Measurements from ENCODE around the gene PLEK2. TPM values are rescaled to one million over a fixed set of nuclear protein-coding genes. Genes with fewer than 3 reads are reported as not detected.

The PLEK2 gene
- total RNA-seq, 3 donors from 2014 or later = 15.0 to 41.7 (median 30.8) TPM

DNA sequence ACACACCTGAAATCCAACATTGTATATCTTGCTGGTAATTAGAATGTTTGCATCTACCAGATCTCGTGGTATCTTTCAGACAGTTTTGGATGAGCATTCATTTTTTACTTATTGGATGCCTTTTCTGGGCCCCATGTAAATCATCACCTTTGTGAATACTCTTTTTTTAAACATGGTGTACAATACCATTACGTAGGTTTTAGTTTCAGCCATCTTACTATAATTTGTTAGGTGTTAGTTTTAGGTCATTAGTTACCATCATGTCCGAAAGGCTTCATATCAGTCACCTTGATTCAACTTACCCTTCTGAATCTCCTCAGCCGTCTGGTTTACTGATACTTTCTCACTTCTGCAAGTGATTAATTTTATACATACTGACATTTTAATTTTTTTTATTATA lies 46.5 kb downstream of the PLEK2 start:
- H3K36me3 ChIP-seq (ENCODE audit: low read depth) = peaks cover 3% of the 10 kb centered on the region

GRCh38 chr14:67360470-67361206 lies 51.3 kb downstream of the PLEK2 start:
- TF ChIP-seq, protein P1, sequence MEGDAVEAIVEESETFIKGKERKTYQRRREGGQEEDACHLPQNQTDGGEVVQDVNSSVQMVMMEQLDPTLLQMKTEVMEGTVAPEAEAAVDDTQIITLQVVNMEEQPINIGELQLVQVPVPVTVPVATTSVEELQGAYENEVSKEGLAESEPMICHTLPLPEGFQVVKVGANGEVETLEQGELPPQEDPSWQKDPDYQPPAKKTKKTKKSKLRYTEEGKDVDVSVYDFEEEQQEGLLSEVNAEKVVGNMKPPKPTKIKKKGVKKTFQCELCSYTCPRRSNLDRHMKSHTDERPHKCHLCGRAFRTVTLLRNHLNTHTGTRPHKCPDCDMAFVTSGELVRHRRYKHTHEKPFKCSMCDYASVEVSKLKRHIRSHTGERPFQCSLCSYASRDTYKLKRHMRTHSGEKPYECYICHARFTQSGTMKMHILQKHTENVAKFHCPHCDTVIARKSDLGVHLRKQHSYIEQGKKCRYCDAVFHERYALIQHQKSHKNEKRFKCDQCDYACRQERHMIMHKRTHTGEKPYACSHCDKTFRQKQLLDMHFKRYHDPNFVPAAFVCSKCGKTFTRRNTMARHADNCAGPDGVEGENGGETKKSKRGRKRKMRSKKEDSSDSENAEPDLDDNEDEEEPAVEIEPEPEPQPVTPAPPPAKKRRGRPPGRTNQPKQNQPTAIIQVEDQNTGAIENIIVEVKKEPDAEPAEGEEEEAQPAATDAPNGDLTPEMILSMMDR (IDR thresholded peaks at IDR 0.05) = no peak
- no peaks in the 10 kb centered on the region for H3K9me3 ChIP-seq
- DNase-seq (no peak), ATAC-seq (peak; percentile 51)
- H3K4me3 ChIP-seq = peak overlapping the region; percentile 49
- H3K36me3 ChIP-seq (ENCODE audit: low read depth) = no peaks in the 10 kb centered on the region
- peaks cover 39% of the 10 kb centered on the region for H3K4me1 ChIP-seq (ENCODE audit: low read depth)
- intact Hi-C loops (cut with DNase I, micrococcal nuclease) = no loop called here

More for the DNA sequence above, 46.5 kb downstream of the PLEK2 start:
- intact Hi-C loops (cut with DNase I, micrococcal nuclease) = no loop called here
- H3K4me1 ChIP-seq (ENCODE audit: low read depth) = peaks cover 26% of the 10 kb centered on the region
- DNase-seq = no peak
- no peak for ATAC-seq
- no peak overlapping the region for H3K4me3 ChIP-seq
- TF ChIP-seq, protein P1 (IDR thresholded peaks at IDR 0.05) = no peak
- H3K9me3 ChIP-seq = no peaks in the 10 kb centered on the region

DNA sequence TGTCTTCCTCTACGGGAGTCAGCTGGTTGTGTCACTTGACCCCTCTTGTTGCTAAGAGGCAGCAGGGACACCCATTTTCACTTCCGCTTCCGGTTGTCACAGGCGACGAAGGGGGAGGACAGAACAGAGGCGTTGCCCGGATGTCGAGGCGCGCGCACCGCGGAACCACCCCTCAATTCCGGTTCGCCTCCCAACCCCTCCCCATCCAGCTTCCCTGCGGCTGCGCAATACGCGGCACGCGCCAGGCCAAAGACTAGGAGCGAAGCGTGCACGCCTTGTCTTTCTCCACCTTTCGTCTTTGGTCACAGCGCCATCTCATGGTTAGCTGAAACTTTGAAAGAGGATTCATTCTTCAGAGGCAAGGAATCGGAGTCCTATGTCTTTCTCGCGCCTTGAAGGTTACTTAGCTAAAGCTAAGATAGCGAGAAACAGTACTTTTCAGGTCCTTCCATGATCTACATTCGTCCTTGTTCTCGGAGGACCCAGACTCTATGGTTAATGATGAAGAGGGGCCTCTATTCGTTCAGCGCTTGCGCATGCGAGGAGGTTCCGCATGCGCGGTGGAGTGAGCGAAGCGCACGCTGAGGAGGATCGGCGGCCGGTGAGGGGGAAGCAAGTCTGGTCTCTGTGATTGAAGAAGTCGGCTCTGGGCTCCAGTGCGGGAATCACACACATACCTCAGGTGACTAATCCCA lies 52.0 kb downstream of the PLEK2 start, which contains the start of the genes ATP6V1D and EIF2S1:
Gene ATP6V1D, minus strand, starts transcription at position 30 of the 695 bp plus-strand sequence. CDS start 106 bp downstream, outside the sequence.
Gene EIF2S1, plus strand, starts transcription at position 554 of the 695 bp plus-strand sequence. CDS start 4,440 bp downstream, outside the sequence.
- intact Hi-C loops (cut with DNase I, micrococcal nuclease) = no loop called here
- H3K9me3 ChIP-seq = no peaks in the 10 kb centered on the region
- H3K4me1 ChIP-seq (ENCODE audit: low read depth) = peaks cover 39% of the 10 kb centered on the region
- ATAC-seq (peak; percentile 97), DNase-seq (peak; percentile 99 to 100 (median 100))
- TF ChIP-seq, protein P1 (IDR thresholded peaks at IDR 0.05) = peak; percentile 56
- no peaks in the 10 kb centered on the region for H3K36me3 ChIP-seq (ENCODE audit: low read depth)
- H3K4me3 ChIP-seq = peak within 1 kb of the TSS; percentile 49

DNA sequence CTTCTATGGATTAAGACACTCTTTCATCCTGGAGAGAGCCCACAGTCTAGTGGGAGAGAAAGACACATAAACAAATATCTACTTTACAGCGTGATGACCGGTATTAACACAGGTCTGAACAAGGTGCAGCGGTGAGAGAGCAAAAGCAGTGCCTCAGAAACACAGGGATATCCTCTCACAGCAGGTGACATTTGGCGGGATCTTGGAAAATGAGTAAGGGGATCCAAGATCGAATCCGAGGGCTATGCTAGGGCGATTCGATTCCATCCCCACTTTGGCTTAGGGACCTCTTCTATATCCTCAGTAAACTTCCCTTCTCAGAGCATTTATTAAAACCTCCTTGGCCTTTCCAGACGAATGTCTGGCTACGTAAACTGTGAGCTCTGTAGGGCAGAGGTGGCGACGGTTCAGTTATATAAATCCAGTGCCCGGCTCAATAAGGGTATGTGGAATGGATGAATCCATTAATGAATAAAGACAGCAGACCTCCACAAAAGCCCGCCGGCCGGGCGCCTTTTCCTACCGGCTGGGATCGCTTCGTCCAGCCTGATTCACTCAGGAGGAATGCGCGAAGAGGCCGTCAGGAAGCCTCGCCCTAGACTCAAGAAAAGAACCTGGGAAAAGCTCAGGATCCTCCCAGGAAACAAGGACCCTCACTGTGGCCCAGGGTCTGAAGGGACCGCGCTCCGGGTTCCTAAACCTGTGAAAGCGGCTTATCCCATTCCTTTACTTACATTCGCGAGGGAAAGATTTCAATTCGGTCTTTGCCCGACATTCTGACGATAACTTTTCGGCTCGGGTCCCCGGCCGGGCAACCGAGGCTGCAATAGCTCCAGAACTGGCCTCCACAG lies 52.8 kb downstream of the PLEK2 start:
- peak in 2 of 3 donors; percentile 14 to 50 for DNase-seq
- intact Hi-C loops (cut with DNase I, micrococcal nuclease) = no loop called here
- Histone ChIP-seq H3K9me3 (no peaks in the 10 kb centered on the region), H3K4me1 (ENCODE audit: low read depth) (peaks cover 39% of the 10 kb centered on the region), H3K4me3 (peak overlapping the region; percentile 49), H3K36me3 (ENCODE audit: low read depth) (no peaks in the 10 kb centered on the region)
- no peak for ATAC-seq
- TF ChIP-seq, protein P1 (IDR thresholded peaks at IDR 0.05) = no peak

DNA sequence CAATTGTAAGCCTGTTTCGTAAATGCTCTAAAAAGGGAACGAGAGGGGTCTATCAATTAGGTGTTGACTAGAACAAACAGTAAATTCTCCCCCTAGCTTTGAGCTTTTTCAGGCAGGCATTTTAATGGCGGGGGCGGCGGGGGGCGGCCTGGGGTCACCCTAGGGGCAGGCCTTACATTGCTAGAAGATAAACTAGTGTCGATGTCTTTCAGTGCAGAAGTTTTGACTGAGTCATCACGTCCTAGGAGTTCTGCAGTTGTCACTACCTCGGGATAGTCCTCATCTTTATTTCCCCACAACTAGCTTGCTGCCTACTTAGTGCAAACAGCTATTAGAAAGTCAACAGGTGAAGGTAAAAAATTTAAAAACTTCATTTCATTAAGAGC lies 54.0 kb downstream of the PLEK2 start:
- Histone ChIP-seq H3K9me3 (no peaks in the 10 kb centered on the region), H3K36me3 (ENCODE audit: low read depth) (no peaks in the 10 kb centered on the region), H3K4me3 (no peak overlapping the region), H3K4me1 (ENCODE audit: low read depth) (peaks cover 33% of the 10 kb centered on the region)
- DNase-seq (no peak), ATAC-seq (no peak)
- intact Hi-C loops (cut with DNase I, micrococcal nuclease) = no loop called here
- TF ChIP-seq, protein P1 (IDR thresholded peaks at IDR 0.05) = no peak
